PC-9 (cell line): Measurements from ENCODE around the gene TICAM2.

Experiments used
- EZH2 ChIP-seq: fragments of 200-600 bp; sonication (generic); IDR thresholded peaks from 2 replicates; pipeline ENCODE4 v1.8.0; 2017; ENCODE audit warnings: antibody characterized with exemption, low read depth
- TF ChIP-seq, protein P1 (sequence below): fragments of 200-600 bp; sonication (generic); conservative IDR thresholded peaks from 2 replicates; pipeline ENCODE4 v1.6.1; 2017; ENCODE audit warnings: mixed run types, antibody characterized with exemption, mild to moderate bottlenecking, moderate library complexity

DNA sequence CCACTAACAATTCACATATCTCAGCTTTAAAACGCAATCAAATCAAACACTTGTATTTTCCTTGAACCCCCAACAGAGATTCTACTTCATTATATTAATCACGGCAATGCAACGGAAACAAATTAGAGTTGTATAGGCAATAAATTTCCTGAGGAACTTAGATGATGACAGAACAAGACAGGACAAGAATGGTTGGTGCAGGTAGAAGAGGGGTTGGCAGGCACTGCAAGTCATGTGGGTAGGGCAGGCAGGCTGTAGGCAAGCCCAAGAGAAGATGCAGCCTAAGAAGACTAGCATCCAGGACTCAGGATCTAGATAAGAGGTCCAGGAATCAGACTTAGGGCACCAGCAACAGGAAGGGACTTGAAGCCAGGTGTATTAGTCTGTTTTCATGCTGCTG lies 41.1 kb downstream of the TICAM2 start:
- TF ChIP-seq, protein P1, sequence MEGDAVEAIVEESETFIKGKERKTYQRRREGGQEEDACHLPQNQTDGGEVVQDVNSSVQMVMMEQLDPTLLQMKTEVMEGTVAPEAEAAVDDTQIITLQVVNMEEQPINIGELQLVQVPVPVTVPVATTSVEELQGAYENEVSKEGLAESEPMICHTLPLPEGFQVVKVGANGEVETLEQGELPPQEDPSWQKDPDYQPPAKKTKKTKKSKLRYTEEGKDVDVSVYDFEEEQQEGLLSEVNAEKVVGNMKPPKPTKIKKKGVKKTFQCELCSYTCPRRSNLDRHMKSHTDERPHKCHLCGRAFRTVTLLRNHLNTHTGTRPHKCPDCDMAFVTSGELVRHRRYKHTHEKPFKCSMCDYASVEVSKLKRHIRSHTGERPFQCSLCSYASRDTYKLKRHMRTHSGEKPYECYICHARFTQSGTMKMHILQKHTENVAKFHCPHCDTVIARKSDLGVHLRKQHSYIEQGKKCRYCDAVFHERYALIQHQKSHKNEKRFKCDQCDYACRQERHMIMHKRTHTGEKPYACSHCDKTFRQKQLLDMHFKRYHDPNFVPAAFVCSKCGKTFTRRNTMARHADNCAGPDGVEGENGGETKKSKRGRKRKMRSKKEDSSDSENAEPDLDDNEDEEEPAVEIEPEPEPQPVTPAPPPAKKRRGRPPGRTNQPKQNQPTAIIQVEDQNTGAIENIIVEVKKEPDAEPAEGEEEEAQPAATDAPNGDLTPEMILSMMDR = no peak
- no peak for TF ChIP-seq EZH2
